Measurements from ENCODE around the gene DNAJB12.

GRCh38 chr10:72385724-72386123 is 31.0 kb upstream of the DNAJB12 start:
- TF ChIP-seq CTCF (IDR thresholded peaks at IDR 0.05; ENCODE audit: insufficient read depth, low read length, poor library complexity, severe bottlenecking): no peak
- no peak for TF ChIP-seq EZH2phosphoT487 (conservative IDR thresholded peaks at IDR 0.05; ENCODE audit: low read length)
